Measurements from ENCODE around the gene RALY.

RALY gene

DNA sequence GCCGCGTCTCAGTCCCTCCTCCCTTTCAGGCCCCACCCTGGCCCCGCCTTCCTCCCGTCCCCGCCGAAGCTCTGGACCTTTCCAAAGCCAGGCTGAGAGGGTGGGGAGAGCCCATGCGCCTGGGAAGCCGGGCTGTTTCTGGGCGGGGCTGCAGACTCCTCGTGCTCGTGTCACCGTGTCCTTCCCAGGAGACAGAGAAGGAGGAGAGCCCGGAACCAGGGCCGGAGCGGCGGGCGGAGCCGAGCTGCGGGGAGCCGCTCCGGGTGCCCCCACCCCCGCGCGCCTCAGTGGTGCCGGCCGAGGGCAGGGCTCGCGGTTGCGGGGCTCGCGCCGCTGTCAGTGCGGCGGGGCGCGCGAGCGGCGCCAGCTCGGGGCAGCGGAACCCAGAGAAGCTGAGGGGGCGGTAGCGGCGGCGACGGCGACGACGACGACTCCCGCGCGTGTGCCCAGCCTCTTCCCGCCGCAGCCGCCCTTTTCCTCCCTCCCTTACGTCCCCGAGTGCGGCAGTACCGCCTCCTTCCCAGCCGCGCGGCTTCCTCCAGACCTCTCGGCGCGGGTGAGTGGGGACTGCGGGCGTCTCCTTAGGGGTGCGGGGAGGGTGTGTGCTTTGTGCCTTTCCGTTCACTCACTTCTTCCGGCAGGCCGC, at the start of gene RALY:
Gene RALY (plus strand): TSS at position 336 of the 646 bp plus-strand sequence. CDS start 78,164 bp downstream, outside the sequence.
- POLR2A ChIA-PET: interaction anchor here (0.7 to 3.6 kb wide), 11 partner anchors 11 to 119 kb away, joined by 3 to 22 read pairs (median 4); partner anchors contain the start of gene EIF2S2
- DNase-seq (ENCODE audit: extremely low spot score): peak; percentile 93
- CTCF ChIA-PET: interaction anchor here (0.8 to 2.3 kb wide), 3 partner anchors 28 to 74 kb away, joined by 3 to 8 read pairs (median 3); no protein-coding TSS in a partner anchor
- TF ChIP-seq L3MBTL2 (conservative IDR thresholded peaks at IDR 0.05) (0 out of 2 replicates have a peak, but pooled peaks have one; percentile 63), HDGF (IDR thresholded peaks at IDR 0.05; ENCODE audit: borderline replicate concordance) (peak; percentile 12; the same call in 1 of the 2 replicates), LEF1 (IDR thresholded peaks at IDR 0.05; ENCODE audit: borderline replicate concordance) (peak; percentile 85; the same call in 1 of the 2 replicates), ARNT (IDR thresholded peaks at IDR 0.05) (no peak), BHLHE40 (IDR thresholded peaks at IDR 0.05; ENCODE audit: borderline replicate concordance) (peak; percentile 66; the same call in 1 of the 2 replicates), FOXM1 (IDR thresholded peaks at IDR 0.05; ENCODE audit: borderline replicate concordance) (peak; percentile 70)

DNA sequence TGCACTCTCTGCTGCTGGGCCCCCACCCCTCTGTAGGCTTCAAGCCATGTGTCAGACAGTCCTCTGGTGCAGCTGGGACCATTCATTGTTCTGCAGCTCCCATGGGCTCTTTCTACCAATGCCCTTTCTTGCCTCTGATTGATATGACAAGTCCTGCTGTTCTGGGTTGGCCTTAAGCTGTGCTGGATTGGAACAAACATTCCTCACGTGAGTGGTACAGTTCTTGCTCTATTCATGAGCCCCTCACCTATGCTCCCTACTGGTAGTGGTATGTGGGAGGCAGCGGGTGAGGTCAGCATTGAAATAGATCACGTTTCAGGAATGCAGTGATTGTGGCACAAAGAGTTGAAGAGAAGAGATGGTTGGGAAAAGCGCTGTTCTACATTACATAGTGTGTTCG, 48.8 kb upstream of the RALY start:
- DNase-seq (ENCODE audit: extremely low spot score): no peak
- CTCF ChIA-PET: no interaction called here

DNA sequence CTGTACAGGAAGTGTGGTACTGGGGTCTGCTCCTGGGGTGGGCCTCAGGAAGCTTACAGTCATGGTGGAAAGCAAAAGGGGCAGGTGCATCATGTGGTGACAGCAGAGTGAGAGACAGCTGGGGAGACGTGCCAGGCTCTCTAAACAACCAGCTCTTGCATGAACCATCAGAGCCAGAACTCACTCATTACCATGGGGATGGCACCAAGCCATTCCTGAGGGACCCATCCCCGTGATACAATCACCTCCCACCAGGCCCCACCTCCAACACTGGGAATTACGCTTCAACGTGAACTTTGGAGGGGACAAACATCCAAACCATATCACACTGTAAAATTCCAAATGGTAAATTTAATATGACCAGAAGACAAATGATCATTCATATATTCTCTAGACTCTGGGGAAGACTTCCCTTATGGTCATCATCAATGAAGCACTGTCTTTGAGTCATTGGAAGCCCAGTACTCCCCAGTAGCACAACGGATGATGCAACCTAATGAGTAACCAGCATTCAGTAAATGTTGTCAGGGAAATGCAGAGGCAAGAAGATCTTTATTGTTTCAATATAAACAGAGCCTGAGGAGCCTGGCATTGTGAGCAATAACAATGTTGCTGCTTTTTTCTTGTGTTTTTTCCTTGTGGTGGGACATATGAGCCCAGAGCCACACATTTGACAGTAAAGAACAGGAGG, 48.2 kb upstream of the RALY start:
- ChIA-PET POLR2A (no interaction called here), CTCF (no interaction called here)
- DNase-seq (ENCODE audit: extremely low spot score): no peak
- TF ChIP-seq TARDBP (IDR thresholded peaks at IDR 0.05) (no peak), LEF1 (IDR thresholded peaks at IDR 0.05; ENCODE audit: borderline replicate concordance) (no peak), CTBP1 (IDR thresholded peaks at IDR 0.05; ENCODE audit: borderline replicate concordance) (no peak), FOXK2 (IDR thresholded peaks at IDR 0.05) (no peak), SUZ12 (IDR thresholded peaks at IDR 0.05) (no peak), FOXA1 (IDR thresholded peaks at IDR 0.05) (no peak), ARNT (IDR thresholded peaks at IDR 0.05) (no peak), ZNF384 (IDR thresholded peaks at IDR 0.05) (no peak), SP1 (IDR thresholded peaks at IDR 0.05) (no peak), BHLHE40 (IDR thresholded peaks at IDR 0.05; ENCODE audit: borderline replicate concordance) (no peak), NFRKB (IDR thresholded peaks at IDR 0.05) (no peak), HDGF (IDR thresholded peaks at IDR 0.05; ENCODE audit: borderline replicate concordance) (no peak), L3MBTL2 (conservative IDR thresholded peaks at IDR 0.05) (no peak), ELF4 (IDR thresholded peaks at IDR 0.05) (no peak)
- TF ChIP-seq, protein P1, sequence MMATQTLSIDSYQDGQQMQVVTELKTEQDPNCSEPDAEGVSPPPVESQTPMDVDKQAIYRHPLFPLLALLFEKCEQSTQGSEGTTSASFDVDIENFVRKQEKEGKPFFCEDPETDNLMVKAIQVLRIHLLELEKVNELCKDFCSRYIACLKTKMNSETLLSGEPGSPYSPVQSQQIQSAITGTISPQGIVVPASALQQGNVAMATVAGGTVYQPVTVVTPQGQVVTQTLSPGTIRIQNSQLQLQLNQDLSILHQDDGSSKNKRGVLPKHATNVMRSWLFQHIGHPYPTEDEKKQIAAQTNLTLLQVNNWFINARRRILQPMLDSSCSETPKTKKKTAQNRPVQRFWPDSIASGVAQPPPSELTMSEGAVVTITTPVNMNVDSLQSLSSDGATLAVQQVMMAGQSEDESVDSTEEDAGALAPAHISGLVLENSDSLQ (IDR thresholded peaks at IDR 0.05): no peak

More for the DNA sequence above, 48.8 kb upstream of the RALY start:
- POLR2A ChIA-PET: no interaction called here
- TF ChIP-seq TARDBP (IDR thresholded peaks at IDR 0.05): no peak
- no peak for TF ChIP-seq L3MBTL2 (conservative IDR thresholded peaks at IDR 0.05)
- TF ChIP-seq ELF4 (IDR thresholded peaks at IDR 0.05): no peak
- TF ChIP-seq BHLHE40 (IDR thresholded peaks at IDR 0.05; ENCODE audit: borderline replicate concordance): no peak
- TF ChIP-seq FOXM1 (IDR thresholded peaks at IDR 0.05; ENCODE audit: borderline replicate concordance): no peak
- TF ChIP-seq SUZ12 (IDR thresholded peaks at IDR 0.05): no peak
- no peak for TF ChIP-seq NFRKB (IDR thresholded peaks at IDR 0.05)
- no peak for TF ChIP-seq HDGF (IDR thresholded peaks at IDR 0.05; ENCODE audit: borderline replicate concordance)
- no peak for TF ChIP-seq FOXK2 (IDR thresholded peaks at IDR 0.05)
- no peak for TF ChIP-seq CTBP1 (IDR thresholded peaks at IDR 0.05; ENCODE audit: borderline replicate concordance)
- no peak for TF ChIP-seq LEF1 (IDR thresholded peaks at IDR 0.05; ENCODE audit: borderline replicate concordance)
- no peak for TF ChIP-seq SP1 (IDR thresholded peaks at IDR 0.05)
- TF ChIP-seq FOXA1 (IDR thresholded peaks at IDR 0.05): no peak
- no peak for TF ChIP-seq ZNF384 (IDR thresholded peaks at IDR 0.05)
- no peak for TF ChIP-seq ARNT (IDR thresholded peaks at IDR 0.05)
- TF ChIP-seq, protein P1 (IDR thresholded peaks at IDR 0.05): no peak

DNA sequence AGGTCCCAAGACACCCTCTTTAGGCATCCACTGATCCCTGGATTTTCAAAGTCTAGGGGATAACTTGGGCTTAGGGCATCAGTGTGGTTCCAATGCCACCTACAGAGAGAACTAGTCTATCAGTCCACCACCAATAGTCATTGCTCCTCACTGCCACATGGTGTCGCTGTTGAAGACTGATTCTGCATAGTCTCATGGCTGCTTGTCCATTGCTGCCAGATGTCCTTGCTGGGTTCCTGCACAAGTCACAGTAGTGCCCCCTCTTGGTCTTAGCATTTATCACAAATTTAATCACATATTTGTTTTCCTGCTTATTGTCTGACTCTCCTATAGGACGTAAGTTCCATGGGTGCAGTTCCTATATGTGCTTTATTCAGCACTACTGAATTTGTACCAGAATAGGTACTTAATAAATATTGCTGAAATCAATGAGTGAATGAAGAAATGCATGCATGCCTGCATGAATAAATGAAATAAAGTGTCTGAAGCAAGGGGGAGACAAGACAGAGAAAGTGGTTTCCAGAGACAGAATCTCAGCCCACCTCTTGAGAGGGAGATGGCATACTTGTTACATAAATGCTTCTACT, 45.9 kb upstream of the RALY start:
- CTCF ChIA-PET: no interaction called here

More for the DNA sequence above, 45.9 kb upstream of the RALY start:
- TF ChIP-seq NFRKB (IDR thresholded peaks at IDR 0.05) (no peak), FOXM1 (IDR thresholded peaks at IDR 0.05; ENCODE audit: borderline replicate concordance) (no peak), LEF1 (IDR thresholded peaks at IDR 0.05; ENCODE audit: borderline replicate concordance) (no peak), L3MBTL2 (conservative IDR thresholded peaks at IDR 0.05) (no peak), ZNF384 (IDR thresholded peaks at IDR 0.05) (no peak), BHLHE40 (IDR thresholded peaks at IDR 0.05; ENCODE audit: borderline replicate concordance) (no peak), CTBP1 (IDR thresholded peaks at IDR 0.05; ENCODE audit: borderline replicate concordance) (no peak), FOXA1 (IDR thresholded peaks at IDR 0.05) (no peak), SUZ12 (IDR thresholded peaks at IDR 0.05) (no peak), HDGF (IDR thresholded peaks at IDR 0.05; ENCODE audit: borderline replicate concordance) (no peak), TARDBP (IDR thresholded peaks at IDR 0.05) (no peak), FOXK2 (IDR thresholded peaks at IDR 0.05) (no peak), ELF4 (IDR thresholded peaks at IDR 0.05) (no peak), SP1 (IDR thresholded peaks at IDR 0.05) (no peak), ARNT (IDR thresholded peaks at IDR 0.05) (no peak)
- TF ChIP-seq, protein P1 (IDR thresholded peaks at IDR 0.05): no peak
- POLR2A ChIA-PET: no interaction called here
- DNase-seq (ENCODE audit: extremely low spot score): peak; percentile 81
